SHP77 (cell line): ENCODE results near the gene SPIN2B.
"Not testable (repeated sequence)": the region's sequence is repeated elsewhere in the genome, so short reads cannot be mapped to it uniquely, and the experiment has no call there.

Experiments
- DNase-seq, 2 experiments: peaks; one replicate each; lab custom pipeline; 2025; lab: John Stamatoyannopoulos, UW

Gene SPIN2B

GRCh38 chrX:57121162-57121755, at the start of gene SPIN2B:
Gene SPIN2B (minus strand): TSS chrX:57121548.
- DNase-seq: peak; percentile 95

DNA sequence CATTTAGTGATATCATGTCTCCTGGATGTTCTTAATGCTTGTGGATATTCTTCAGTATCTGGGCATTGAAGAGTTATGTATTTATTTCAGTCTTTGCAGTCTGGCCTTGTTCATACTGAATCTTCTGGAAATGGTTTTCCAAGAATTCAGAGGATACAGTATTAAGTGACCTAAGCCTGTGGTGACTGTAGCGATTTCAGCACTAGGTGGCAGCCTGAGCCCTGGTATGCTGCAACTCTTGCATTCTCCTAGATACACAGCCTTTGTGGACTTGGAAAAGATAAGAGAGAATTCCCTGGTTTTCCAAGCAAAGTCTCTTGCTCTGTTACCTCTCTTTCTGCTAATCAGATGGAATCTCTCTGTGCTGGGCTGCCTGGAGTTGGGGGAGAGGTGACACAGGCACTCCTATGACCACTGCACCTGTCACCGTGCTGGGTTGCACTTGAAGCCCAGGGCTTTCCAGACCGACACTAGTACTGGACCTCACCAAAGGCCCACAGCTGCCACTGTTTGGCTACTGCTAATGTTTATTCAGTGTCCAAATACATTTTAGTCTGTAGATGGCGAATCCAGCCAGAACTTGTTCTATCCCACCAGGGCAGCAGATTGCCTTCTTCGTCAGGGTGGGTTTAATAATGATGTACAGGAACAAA, 35.2 kb upstream of the SPIN2B start:
- peak; percentile 54 to 62 for DNase-seq

- no peak for DNase-seq
Measured at GRCh38 chrX:57155171-57155570, 33.8 kb upstream of the SPIN2B start.

DNA sequence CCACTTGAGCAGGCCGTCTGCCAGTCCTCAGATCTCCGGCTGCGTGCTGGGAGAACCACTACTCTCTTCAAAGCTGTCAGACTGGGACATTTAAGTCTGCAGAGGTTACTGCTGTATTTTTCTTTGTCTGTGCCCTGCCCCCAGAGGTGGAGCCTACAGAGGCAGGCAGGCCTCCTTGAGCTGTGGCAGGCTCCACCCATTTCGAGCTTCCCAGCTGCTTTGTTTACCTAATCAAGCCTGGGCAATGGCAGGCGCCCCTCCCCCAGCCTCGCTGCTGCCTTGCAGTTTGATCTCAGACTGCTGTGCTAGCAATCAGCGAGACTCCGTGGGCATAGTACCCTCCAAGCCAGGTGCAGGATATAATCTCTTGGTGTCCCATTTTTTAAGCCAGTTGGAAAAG, 30.9 kb upstream of the SPIN2B start:
- peak; percentile 43 to 62 for DNase-seq

- DNase-seq: no peak
Measured at GRCh38 chrX:57138674-57139073, 17.3 kb upstream of the SPIN2B start.

GRCh38 chrX:57137501-57137900, 16.2 kb upstream of the SPIN2B start:
- no peak for DNase-seq

DNA sequence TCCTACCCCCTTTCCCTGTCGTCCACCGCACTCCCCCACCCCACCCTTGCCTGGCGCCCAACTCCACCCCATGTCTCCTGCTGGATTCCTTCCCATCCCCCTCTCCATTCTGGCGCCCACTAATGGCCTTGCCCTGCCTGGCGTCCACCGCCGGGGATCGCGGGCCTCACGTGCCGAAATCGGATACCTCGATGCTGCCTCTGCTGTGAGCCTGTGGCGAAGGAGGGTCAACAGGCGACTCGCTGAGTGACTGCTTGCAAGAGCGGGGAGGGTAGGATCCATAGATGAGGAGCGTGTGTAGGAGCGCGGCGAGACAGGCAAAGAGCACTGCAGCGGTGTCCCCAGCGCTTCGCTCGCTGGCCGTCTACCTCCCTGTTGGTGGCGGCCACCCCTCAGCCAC, 15.7 kb upstream of the SPIN2B start, which contains the start of gene SPIN2A:
SPIN2A (minus strand) TSS at position 325 of the 400 bp plus-strand sequence. CDS start 800 bp downstream, outside the sequence.
- not testable (repeated sequence) for DNase-seq

DNA sequence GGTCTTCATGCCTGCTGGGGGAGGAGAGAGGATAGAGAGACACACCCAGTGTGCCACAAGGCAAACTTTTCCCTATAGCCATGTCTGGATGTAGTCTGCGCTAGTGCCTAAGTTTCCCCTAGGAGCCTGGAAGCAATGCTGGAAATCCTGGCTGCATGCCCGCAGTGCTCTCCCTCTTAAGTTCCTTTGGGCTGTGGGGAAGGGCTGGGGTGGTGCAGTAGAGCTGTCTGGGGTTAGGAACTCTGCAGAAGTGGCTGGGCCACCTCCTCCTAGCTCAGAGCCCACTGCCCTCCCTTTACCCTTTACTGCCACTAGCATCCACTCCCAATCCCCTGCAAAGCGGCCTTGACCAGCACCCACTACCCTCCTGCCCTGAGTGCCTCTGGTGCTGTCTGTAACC, 15.2 kb upstream of the SPIN2B start:
- DNase-seq: not testable (repeated sequence)

- no peak for DNase-seq
Measured at GRCh38 chrX:57135287-57135686, 13.9 kb upstream of the SPIN2B start.

DNA sequence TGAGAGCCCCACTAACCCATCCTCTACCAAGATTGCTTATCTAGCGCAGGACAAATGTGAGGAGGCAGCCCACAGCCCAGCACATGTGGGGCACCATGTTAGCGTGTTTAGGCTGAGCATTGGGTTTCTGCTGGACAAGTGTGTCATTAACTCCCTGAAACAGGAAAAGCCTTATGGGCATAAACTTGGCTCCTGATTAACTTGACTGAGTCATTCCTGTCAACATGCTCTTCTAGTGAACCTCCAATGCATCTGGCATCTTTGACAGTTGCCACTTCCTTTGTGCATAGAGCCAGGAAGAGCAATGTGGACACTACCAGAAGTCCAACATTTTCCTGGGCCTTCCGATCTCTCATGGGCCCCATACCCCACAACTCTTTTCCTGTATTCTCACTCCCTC, 13.4 kb upstream of the SPIN2B start:
- DNase-seq: no peak

DNA sequence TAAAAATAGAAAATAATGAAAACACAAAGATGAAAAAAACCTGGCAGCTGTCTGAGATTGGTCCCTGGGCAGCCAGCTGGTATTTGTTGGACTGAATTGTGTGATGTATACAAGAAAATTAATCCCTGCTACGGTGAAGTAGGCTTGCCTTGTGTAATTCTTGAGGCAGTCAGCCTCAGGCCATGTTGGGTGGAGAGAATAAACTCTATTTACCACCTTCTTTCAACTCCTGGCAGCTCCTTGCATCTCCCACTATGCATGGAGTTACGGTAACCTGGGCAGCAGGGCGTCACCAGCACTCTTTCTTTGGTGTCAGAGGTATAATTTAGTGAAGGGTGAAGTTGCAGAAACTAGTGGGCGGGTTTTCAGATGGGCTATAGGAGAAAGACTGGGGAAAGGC, 12.4 kb upstream of the SPIN2B start:
- no peak for DNase-seq

- not testable (repeated sequence) for DNase-seq
Measured at GRCh38 chrX:57133284-57133683, 11.9 kb upstream of the SPIN2B start.

GRCh38 chrX:57132046-57132445, 10.7 kb upstream of the SPIN2B start:
- DNase-seq: no peak

- no peak for DNase-seq
Measured at GRCh38 chrX:57121816-57122215, 468 bp upstream of the SPIN2B start.

DNA sequence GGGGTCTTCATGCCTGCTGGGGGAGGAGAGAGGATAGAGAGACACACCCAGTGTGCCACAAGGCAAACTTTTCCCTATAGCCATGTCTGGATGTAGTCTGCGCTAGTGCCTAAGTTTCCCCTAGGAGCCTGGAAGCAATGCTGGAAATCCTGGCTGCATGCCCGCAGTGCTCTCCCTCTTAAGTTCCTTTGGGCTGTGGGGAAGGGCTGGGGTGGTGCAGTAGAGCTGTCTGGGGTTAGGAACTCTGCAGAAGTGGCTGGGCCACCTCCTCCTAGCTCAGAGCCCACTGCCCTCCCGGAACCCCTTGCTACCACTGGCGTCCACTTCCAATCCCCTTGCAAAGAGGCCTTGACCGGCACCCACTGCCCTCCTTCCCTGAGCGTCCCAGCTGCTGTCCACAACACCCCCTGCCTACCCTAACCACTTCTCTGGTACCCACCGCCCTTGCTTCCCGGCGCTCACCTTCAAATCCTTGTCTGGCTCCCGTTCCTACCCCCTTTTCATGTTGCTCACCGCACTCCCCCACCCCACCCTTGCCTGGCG, 658 bp downstream of the SPIN2B start:
- not testable (repeated sequence) for DNase-seq

DNA sequence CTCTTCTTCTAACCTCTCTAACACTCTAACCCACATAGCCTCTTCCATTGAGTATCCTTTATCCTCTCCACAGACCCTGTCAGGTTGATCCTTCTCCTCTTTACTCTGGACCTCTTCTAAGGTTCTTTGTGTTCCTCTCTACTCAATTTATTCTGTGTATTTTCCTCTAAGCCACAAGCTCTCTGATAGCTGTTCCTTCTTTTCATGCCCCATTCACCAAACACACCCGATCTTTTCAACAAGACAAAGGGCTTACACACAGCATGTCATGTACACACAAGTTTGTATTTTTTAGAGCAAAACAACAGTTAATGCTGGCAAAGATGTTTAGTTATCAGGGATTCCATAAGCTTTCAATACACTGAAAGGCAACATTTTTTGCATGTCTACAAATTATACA, 1.9 kb downstream of the SPIN2B start:
- no peak for DNase-seq

DNA sequence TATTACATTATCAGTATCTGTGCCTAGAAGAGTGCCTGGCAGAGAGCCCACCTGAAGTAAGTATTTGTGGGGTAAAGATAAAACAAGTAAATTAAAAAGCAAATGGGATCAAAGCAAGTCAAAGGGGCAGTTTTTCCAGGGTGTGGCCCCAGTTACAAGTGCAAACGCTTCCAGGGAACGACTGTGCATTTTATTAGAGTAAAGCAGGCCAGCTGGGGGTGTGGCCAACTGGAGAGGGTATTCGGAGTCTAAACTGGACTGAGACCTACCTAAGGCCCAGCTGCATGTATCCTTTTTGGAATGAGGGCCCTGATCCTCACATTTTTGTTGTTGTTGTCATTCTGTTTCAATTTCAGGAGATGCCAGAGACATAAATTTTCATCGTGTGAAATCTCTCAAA, 3.8 kb downstream of the SPIN2B start:
- DNase-seq: not testable (repeated sequence)

GRCh38 chrX:57104921-57105398, 16.4 kb downstream of the SPIN2B start:
- DNase-seq: no peak

GRCh38 chrX:57104406-57104805, 16.9 kb downstream of the SPIN2B start:
- DNase-seq: no peak

- DNase-seq: no peak
Measured at GRCh38 chrX:57103489-57103888, 17.9 kb downstream of the SPIN2B start.

- DNase-seq: not testable (repeated sequence)
Measured at GRCh38 chrX:57102918-57103317, 18.4 kb downstream of the SPIN2B start.

DNA sequence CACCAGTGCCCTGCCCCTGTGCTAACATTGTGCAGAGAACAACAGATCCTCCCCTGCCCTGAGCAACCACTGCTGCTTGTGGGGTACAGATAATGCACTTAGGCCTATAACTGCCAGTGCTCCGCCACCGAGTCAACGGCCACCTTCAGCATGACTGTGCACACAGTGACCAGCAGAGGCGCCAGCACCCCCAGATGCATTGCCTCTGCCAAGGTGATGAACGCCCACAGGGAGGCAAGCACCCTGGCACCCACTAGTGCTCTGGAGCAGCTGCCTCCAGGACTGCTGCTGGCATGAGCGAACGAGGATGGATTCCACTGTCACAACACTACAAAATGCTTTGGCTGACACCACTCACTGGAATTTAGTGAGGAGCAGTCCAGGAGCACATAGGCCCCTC, 38.2 kb downstream of the SPIN2B start:
- no peak for DNase-seq

DNA sequence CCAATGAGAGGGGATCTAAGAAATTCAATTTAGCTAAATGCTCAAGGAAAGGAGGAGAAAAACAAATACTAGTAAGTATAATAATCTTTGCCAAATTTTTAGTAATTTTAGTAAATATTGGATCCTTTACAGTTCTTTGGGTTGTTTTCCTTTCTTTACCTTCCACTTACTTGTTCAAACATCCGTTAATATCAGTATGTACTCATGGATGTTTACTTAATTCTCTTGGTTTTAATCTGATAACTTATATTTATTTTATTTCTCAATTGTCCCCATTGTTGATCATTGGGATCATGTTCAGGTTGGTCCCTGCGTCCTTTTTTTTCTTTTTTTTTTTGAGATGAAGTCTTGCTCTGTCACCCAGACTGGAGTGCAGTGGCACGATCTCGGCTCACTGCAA, 46.9 kb downstream of the SPIN2B start:
- DNase-seq: no peak
